Stimulated activated CD4-positive, alpha-beta T cell treated with anti-CD3 and anti-CD28 coated beads, Interleukin-15, amount 100 ng/mL, for 24 hours (primary cell): Measurements from ENCODE around the gene RIN2.
"Not testable (repeated sequence)": the region's sequence is repeated elsewhere in the genome, so short reads cannot be mapped to it uniquely, and the experiment has no call there.

ENCODE experiments used
- DNase-seq: peaks from one replicate; pipeline ENCODE4 v3.0.0-alpha.2; 2020

The RIN2 gene

DNA sequence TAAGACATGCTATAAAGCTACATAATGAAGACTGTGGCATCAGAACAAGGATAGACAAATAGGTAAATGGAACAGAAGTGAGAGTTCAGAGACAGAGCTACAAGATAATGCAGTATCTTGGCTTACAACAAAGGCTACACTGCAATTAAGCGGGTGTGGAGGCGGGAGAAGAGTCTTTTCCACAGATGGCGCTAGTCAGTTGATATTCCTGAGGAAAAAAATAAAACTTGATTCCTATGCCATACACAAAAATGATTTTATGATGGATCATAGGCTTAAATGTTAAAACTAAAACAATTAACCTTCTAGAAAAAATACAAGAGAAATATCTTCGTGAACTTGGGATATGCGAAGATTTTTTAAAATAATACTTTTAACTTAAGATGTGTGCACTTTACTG lies 31.0 kb downstream of the RIN2 start:
- no peak for DNase-seq

DNA sequence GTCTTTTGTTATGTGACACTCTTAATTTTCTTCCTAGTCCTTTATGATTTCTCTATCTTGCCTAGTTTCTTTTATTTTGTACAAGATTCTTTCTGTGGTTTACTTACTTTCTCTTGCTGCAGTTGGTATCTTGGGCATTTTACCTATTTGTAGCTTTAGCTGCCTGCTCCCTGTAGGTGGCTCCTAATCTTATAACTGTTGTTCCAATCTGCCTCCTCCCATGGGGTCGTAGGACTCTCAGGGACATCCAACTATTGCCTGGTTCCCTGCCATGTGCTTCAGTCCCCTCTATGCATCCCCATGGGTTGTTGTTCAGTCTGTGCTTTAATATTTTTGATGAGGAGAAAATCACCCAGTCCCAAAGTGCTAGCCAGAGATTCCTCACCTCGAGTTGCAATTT lies 31.4 kb downstream of the RIN2 start:
- no peak for DNase-seq

DNA sequence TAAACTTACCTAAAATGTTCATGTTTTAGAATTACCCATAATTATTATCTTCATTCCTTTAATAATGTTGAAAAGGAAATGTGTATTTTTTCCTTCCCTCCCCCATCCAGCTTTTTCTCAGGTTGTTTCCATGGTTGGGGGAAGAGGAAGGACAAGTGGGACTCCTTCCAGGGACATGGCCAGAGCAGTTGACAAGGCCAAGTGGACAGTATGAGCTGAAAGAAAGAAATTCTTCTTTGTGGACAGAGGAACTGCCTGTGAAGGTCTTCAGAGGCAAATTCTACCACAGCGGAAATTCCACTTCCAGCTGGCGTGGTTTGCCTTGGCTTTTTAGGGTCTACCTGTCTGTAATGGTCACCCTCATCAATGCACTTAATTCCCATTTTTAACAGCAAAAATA lies 33.8 kb downstream of the RIN2 start:
- no peak for DNase-seq

DNA sequence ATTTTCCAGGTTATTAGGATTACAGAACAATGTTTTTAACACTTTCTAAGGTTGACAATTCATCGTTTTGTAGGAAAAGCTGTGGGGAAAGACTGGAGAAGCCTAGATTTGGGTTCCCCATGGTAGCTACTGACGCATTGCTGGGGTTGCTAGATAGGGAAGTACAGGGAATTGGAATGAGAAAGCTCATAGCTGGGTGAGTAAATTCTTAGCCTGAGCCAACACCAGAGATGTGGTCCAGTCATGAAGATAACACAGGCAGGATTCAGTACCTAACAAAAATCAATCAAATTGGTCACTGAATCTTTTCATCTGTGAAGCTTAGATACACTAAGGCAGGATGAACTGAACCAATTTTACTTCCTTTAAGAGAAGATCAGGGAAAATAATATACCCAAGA lies 35.7 kb downstream of the RIN2 start:
- DNase-seq, result no peak

DNA sequence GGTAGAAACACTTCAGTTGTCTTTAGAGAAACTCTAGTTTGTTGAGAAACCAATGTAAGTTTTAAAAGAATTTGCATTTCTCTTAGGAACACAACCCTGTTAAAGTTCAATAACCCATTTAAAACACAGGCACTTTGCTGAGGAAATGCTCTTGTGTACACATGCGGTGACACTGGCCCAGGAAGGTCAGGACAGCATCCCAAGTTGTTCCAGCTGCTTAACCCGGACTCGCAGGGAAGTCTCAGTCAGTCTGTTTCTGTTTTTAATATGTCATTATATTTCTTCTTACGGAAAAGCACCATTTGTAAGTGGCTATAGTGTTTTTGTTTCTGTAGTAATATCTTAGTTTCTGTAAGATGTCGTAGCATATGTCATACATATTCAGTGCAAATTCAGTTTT lies 36.9 kb downstream of the RIN2 start:
- no peak for DNase-seq

DNA sequence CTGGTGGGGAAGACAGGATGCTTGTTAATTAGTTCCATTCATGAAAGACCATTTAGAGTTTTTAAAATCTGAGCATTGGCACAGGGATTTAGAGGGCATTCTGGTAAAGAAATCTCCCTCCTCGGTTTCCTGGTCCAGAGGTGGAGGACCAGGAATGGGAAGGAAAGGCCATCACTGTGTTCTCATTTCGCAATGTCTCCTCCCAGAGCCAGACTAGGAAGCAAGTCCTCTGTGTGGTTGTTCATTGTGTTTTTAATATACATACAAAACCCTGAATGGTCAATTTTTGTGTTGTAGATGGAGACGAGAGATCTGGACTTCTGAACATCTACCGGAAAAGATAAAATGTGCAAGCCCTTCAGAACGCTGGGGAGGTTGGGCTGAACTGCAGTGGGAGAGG lies 41.3 kb downstream of the RIN2 start:
- no peak for DNase-seq

DNA sequence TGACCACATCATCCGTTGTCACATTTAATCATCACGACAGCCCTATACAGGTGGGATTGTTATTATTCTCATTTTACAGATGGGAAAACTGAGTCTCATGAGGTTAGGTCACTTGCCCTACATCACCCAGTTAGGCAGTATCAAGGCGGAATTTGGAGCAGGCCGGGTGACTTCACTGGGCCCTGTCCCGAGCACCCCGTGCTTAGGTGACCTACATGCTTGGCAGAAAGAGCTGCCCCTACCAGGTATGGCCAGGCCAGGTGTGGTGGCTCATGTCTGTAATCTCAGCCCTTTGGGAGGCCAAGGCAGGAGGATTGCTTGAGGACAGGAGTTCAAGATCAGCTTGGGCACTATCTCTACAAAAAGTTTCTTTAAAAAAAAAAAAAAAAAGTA lies 44.0 kb downstream of the RIN2 start:
- no peak for DNase-seq

DNA sequence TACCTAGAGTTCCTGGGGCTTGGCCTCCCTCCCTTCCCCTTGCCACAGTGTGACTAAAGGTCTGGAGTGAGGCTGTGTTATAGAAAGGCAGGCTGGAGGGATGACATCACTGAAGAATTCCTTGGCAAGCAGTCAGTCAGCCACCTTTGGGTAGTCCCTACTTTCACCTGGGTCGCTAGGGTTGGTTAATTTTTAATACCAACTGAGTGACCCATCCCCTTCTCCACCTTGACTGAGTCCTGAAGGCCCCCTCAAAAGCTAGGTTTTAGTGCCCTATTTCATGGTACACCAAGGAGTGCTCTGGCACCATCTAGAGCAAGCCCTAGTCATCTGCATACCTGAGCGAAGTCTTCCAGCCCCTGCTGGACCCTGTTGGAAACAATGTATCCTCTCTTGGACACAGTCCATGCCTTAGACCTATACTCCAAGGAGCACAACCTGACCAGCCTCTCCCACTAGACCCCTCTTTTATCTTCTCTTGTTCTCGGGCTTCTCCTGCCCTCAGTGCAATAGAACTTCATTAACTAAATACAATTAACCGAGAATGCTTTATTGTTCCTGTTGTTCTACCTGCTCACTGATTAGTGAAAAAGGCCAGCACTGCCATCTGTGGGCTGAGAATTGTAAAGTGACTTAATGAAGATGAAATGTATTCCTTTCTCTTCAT lies 44.6 kb downstream of the RIN2 start:
- no peak for DNase-seq

GRCh38 chr20:19806276-19806675 lies 48.2 kb downstream of the RIN2 start:
- DNase-seq, result not testable (repeated sequence)

- DNase-seq, result no peak
Observed at GRCh38 chr20:19806806-19807190, 48.7 kb downstream of the RIN2 start.

GRCh38 chr20:19807191-19807945 lies 49.3 kb downstream of the RIN2 start:
- DNase-seq, result no peak
